ENCODE measurements around the gene PLAC8. TPM values are rescaled to one million over a fixed set of nuclear protein-coding genes. Genes with fewer than 3 reads are reported as not detected.

The PLAC8 gene
- total RNA-seq = 0.22 TPM in 1 of 2 replicates, not detected in the other

GRCh38 chr4:83114576-83114975 is at the start of gene PLAC8:
PLAC8 (minus strand) TSS chr4:83114729; CDS start chr4:83107921, 6,808 bp downstream.

Other genes with a start within 250 kb of the PLAC8 start
- 197 and 216 TPM in 2 replicates for gene SEC31A, start 223.6 kb downstream of the PLAC8 start, total RNA-seq
- gene THAP9, start 214.0 kb downstream of the PLAC8 start, total RNA-seq = 7.9 and 8.0 TPM in 2 replicates
- gene LIN54, start 103.9 kb downstream of the PLAC8 start, total RNA-seq = 8.2 and 9.9 TPM in 2 replicates
- 71.1 and 109 TPM in 2 replicates for gene COPS4, start 79.5 kb downstream of the PLAC8 start, total RNA-seq
- 17.1 and 20.3 TPM in 2 replicates for gene COQ2, start 170.1 kb upstream of the PLAC8 start, total RNA-seq
- gene HPSE, start 220.1 kb upstream of the PLAC8 start, total RNA-seq = 9.4 and 16.3 TPM in 2 replicates

Measured in dermis lymphatic vessel endothelial cell (primary cell).